Measurements from ENCODE around the gene CA11. TPM values are rescaled to one million over a fixed set of nuclear protein-coding genes. Genes with fewer than 3 reads are reported as not detected.

Gene CA11
- total and polyA plus RNA-seq, 9 of the 15 experiments (the other 6 are each of a cell fraction or from before 2014, with no cell fraction given): 2.9 to 19.9 (median 8.3) TPM

GRCh38 chr19:48588670-48589401 lies 57.2 kb downstream of the CA11 start (continued):
- TF ChIP-seq CBX2 (IDR thresholded peaks at IDR 0.05; ENCODE audit: insufficient read depth, low read length, poor library complexity, severe bottlenecking) (no peak), ZNF354B (CRISPR knock-in tag; IDR thresholded peaks at IDR 0.05) (no peak), PHF20 (IDR thresholded peaks at IDR 0.05; ENCODE audit: partially characterized antibody) (peak; percentile 92), LCOR (CRISPR knock-in tag; IDR thresholded peaks at IDR 0.05) (peak; percentile 88; the same call in 1 of the 2 replicates), FOXK2 (conservative IDR thresholded peaks at IDR 0.05 in 1 of 2, IDR thresholded peaks at IDR 0.05 in 1 of 2; ENCODE audit: low read depth in 2 of 2) (peak; percentile 11 to 20; a peak in 1 of 4 replicates), EGR1 (conservative IDR thresholded peaks at IDR 0.05) (peak; percentile 89), NR1H2 (CRISPR knock-in tag; IDR thresholded peaks at IDR 0.05) (peak; percentile 83), KDM5B (IDR thresholded peaks at IDR 0.05; ENCODE audit: insufficient replicate concordance, low read depth, low read length) (peak; percentile 49), TFAP4 (CRISPR knock-in tag; IDR thresholded peaks at IDR 0.05; ENCODE audit: borderline replicate concordance) (peak; percentile 83), PYGO2 (tag; IDR thresholded peaks at IDR 0.05) (no peak), MAX (CRISPR knock-in tag; IDR thresholded peaks at IDR 0.05) (peak; percentile 82), ZNF717 (CRISPR knock-in tag; IDR thresholded peaks at IDR 0.05) (no peak), BCL6 (CRISPR knock-in tag; IDR thresholded peaks at IDR 0.05) (no peak), PATZ1 (CRISPR knock-in tag; IDR thresholded peaks at IDR 0.05; ENCODE audit: borderline replicate concordance) (no peak), MEIS2 (IDR thresholded peaks at IDR 0.05; ENCODE audit: partially characterized antibody) (peak; percentile 50), MCM3 (IDR thresholded peaks at IDR 0.05) (peak; percentile 57; the same call in 1 of the 2 replicates), HMGN3 (IDR thresholded peaks at IDR 0.05; ENCODE audit: borderline replicate concordance, extremely low read depth, insufficient read length, low read depth, low read length) (peak; percentile 92), ARNT (IDR thresholded peaks at IDR 0.05) (peak; percentile 84 to 98; a peak in 3 of 4 replicates), NKRF (IDR thresholded peaks at IDR 0.05; ENCODE audit: borderline replicate concordance) (peak; percentile 88), NFYB (IDR thresholded peaks at IDR 0.05; ENCODE audit: extremely low read depth, insufficient read length) (no peak), GMEB1 (CRISPR knock-in tag; IDR thresholded peaks at IDR 0.05) (no peak)

Measured in K562 (cell line).